Testis (tissue), 3 donors: ENCODE measurements around the gene RALGPS1. TPM values are rescaled to one million over a fixed set of nuclear protein-coding genes. Genes with fewer than 3 reads are reported as not detected.

Experiments used
- DNase-seq: peaks from one replicate; pipeline ENCODE4 v3.0.0-alpha.2; 2019
- H3K27ac ChIP-seq, 2 donors: fragments of 200-600 bp; sonication (generic); one replicate each; pipeline ENCODE4 v1.5.1; 2019
- H3K27me3 ChIP-seq: fragments of 200-600 bp; sonication (generic); one replicate; pipeline ENCODE4 v1.5.1; 2019
- H3K36me3 ChIP-seq: fragments of 200-600 bp; sonication (generic); one replicate; pipeline ENCODE4 v1.5.1; 2017; ENCODE audit warnings: low read depth; ENCODE audit errors: missing control alignments
- H3K4me1 ChIP-seq: fragments of 200-600 bp; sonication (generic); one replicate; pipeline ENCODE4 v1.5.1; 2019
- H3K4me3 ChIP-seq, 2 donors: fragments of 200-600 bp; sonication (generic); one replicate each; pipeline ENCODE4 v1.5.1; 2017 to 2019
- H3K9me3 ChIP-seq: fragments of 200-600 bp; sonication (generic); one replicate; pipeline ENCODE4 v1.5.1; 2017
- CTCF ChIP-seq, 3 experiments: fragments of 450-650 bp in 2 of 3; fragments of 200-600 bp in 1 of 3; sonication (generic) in 1 of 3; IDR thresholded peaks; one replicate each; pipeline ENCODE4 v1.5.1; 2016 to 2019; ENCODE audit warnings: antibody characterized with exemption in 3 of 3, mild to moderate bottlenecking in 2 of 3, moderate library complexity in 1 of 3
- POLR2A ChIP-seq: fragments of 450-650 bp; IDR thresholded peaks from one replicate; pipeline ENCODE4 v1.6.1; 2017; ENCODE audit warnings: antibody characterized with exemption, mild to moderate bottlenecking, moderate library complexity
- WGBS, 2 donors: methylation state at CpG; one replicate each; pipeline ENCODE4 v1.1.5; 2018; 5-methylcytosine and 5-hydroxymethylcytosine counted together
- intact Hi-C: fragments of 100-400 bp; cut with DNase I; formaldehyde crosslinking; loops from one replicate; pipeline ENCODE4 v1.15.1; 2023; ENCODE audit warnings: low total_unique reads
- polyA plus RNA-seq: library from polyadenylated mRNA; stranded (reverse); fragments of 350-450 nt; fragmentation: Illumina TruSeq; extraction: RNeasy Lipid Tissue Mini Kit (QIAGEN cat#74804); gene quantifications from one replicate; pipeline ENCODE4 v1.2.3, GENCODE V29; 2014; ENCODE audit warnings: low read depth, low replicate concordance; ENCODE audit not compliant: insufficient read depth
- total RNA-seq, 2 donors: library from RNA; depleted of rRNA; stranded (reverse); fragments of >200 nt; gene quantifications; one replicate each; pipeline ENCODE4 v1.2.3, GENCODE V29; 2016

RALGPS1 gene
- total and polyA plus RNA-seq, 3 donors from 2014 or later: 35.9 to 48.6 (median 36.9) TPM

- intact Hi-C loops: no loop called here
- Histone ChIP-seq H3K4me1 (peaks cover 9% of the 10 kb centered on the region), H3K9me3 (no peaks in the 10 kb centered on the region), H3K36me3 (no peaks in the 10 kb centered on the region), H3K27ac (no peak overlapping the region), H3K27me3 (no peaks in the 10 kb centered on the region), H3K4me3 (no peak overlapping the region)
- DNase-seq: peak; percentile 2
- TF ChIP-seq CTCF (IDR thresholded peaks at IDR 0.05) (no peak), POLR2A (no peak)
- 88 to 92% methylated on average over 4 of the region's 4 CpGs for WGBS, 2 donors
Observed at GRCh38 chr9:127032256-127032655, 117.7 kb downstream of the RALGPS1 start.

- intact Hi-C loops: no loop called here
- TF ChIP-seq POLR2A: no peak
- TF ChIP-seq CTCF (IDR thresholded peaks at IDR 0.05): no peak
- Histone ChIP-seq H3K27me3 (no peaks in the 10 kb centered on the region), H3K27ac (no peak overlapping the region), H3K4me3 (no peak overlapping the region), H3K4me1 (peaks cover 9% of the 10 kb centered on the region), H3K9me3 (no peaks in the 10 kb centered on the region), H3K36me3 (no peaks in the 10 kb centered on the region)
- WGBS, 2 donors: 92 to 98% methylated on average over 3 of the region's 3 CpGs
- peak; percentile 9 for DNase-seq
Observed at GRCh38 chr9:127033061-127033460, 118.5 kb downstream of the RALGPS1 start.

DNA sequence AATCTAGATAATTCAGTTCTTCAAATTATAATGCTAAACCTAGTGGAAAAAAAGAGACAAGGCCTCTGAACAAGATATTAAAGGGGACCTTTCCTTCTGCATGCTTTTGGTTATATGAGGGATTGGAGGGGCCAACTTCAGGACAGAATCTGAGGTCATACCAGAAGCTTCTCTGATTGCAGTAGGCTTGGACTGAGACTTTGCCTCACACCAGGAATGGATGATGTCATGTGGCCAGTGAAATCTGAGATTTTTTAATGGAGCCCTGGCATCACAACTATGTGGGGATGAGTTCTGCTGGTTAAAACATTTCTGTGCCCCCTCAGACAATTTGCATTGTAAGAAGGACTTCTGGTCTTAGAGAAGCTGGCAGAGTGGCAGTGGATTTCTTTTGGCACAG is 119.2 kb downstream of the RALGPS1 start:
- Histone ChIP-seq H3K27me3 (no peaks in the 10 kb centered on the region), H3K27ac (no peak overlapping the region), H3K36me3 (no peaks in the 10 kb centered on the region), H3K4me1 (peaks cover 14% of the 10 kb centered on the region), H3K9me3 (no peaks in the 10 kb centered on the region), H3K4me3 (no peak overlapping the region)
- intact Hi-C loops: no loop called here
- TF ChIP-seq CTCF (IDR thresholded peaks at IDR 0.05) (no peak), POLR2A (no peak)
- no peak for DNase-seq

- peaks cover 19% of the 10 kb centered on the region for H3K4me1 ChIP-seq
- H3K4me3 ChIP-seq: no peak overlapping the region
- H3K36me3 ChIP-seq: no peaks in the 10 kb centered on the region
- TF ChIP-seq POLR2A (no peak), CTCF (IDR thresholded peaks at IDR 0.05) (no peak)
- no peak for DNase-seq
- H3K27me3 ChIP-seq: no peaks in the 10 kb centered on the region
- 91 to 95% methylated on average over 1 of the region's 1 CpG for WGBS, 2 donors
- H3K9me3 ChIP-seq: no peaks in the 10 kb centered on the region
- intact Hi-C loops: no loop called here
- H3K27ac ChIP-seq: no peak overlapping the region
Observed at GRCh38 chr9:127034691-127035090, 120.1 kb downstream of the RALGPS1 start.

GRCh38 chr9:127035423-127035822 is 120.8 kb downstream of the RALGPS1 start:
- peak; percentile 62 for DNase-seq
- H3K4me3 ChIP-seq: no peak overlapping the region
- H3K27me3 ChIP-seq: no peaks in the 10 kb centered on the region
- H3K9me3 ChIP-seq: no peaks in the 10 kb centered on the region
- intact Hi-C loops: no loop called here
- H3K36me3 ChIP-seq: no peaks in the 10 kb centered on the region
- TF ChIP-seq POLR2A: no peak
- no peak for TF ChIP-seq CTCF (IDR thresholded peaks at IDR 0.05)
- no peak overlapping the region for H3K27ac ChIP-seq
- 55 to 65% methylated on average over 4 of the region's 4 CpGs for WGBS, 2 donors
- H3K4me1 ChIP-seq: peaks cover 19% of the 10 kb centered on the region
